Endothelial cell of umbilical vein (primary cell): Measurements from ENCODE around the gene AP3M1. TPM values are rescaled to one million over a fixed set of nuclear protein-coding genes. Genes with fewer than 3 reads are reported as not detected.

Source experiments
- BruUV-seq: library from RNA; stranded (reverse); fragments of 400-500 nt; replicated peaks from 2 replicates; lab custom pipeline; 2021; lab: Mats Ljungman, UMichigan
- CTCF ChIA-PET: fragments of 300-600, 350-600 bp; sonication (Branson Sonifier 250); formaldehyde crosslinking; loops from one replicate; lab custom pipeline; 2021; ENCODE audit warnings: antibody characterized with exemption, inconsistent platforms; lab: Charles Lee
- POLR2A ChIA-PET: fragments of 300-600, 350-600 bp; sonication (Branson Sonifier 250); formaldehyde crosslinking; loops from one replicate; lab custom pipeline; 2021; ENCODE audit warnings: antibody characterized with exemption, inconsistent platforms; lab: Charles Lee
- DNase-seq: peaks from one replicate; pipeline ENCODE4 v3.0.0-alpha.2; 2011; ENCODE audit warnings: low read depth, low spot score
- FAIRE-seq: peaks from 2 replicates; lab custom pipeline; 2011; peaks lifted over from hg19 to GRCh38; lab: Jason Lieb, UNC
- H2AFZ ChIP-seq: 2 replicates; pipeline ENCODE4 v1.6.0; 2012; ENCODE audit warnings: low read depth, low read length, control low read depth, inconsistent platforms
- H3K27ac ChIP-seq: 2 replicates; pipeline ENCODE4 v1.5.1; 2011; ENCODE audit warnings: low read depth, mild to moderate bottlenecking, control low read depth, low read length, moderate library complexity; ENCODE audit not compliant: insufficient read depth
- H3K27me3 ChIP-seq, 2 experiments: 2 replicates each; pipeline versions ENCODE4 v1.6.0 to v1.6.1; 2011; ENCODE audit warnings: low read length in 2 of 2, mixed read lengths in 1 of 2; ENCODE audit not compliant: control insufficient read depth in 2 of 2, insufficient read depth in 2 of 2
- H3K36me3 ChIP-seq, 2 experiments: 2 replicates in 1 of 2; 3 replicates in 1 of 2; pipeline ENCODE4 v1.5.1; 2011; ENCODE audit warnings: low read length in 2 of 2, mild to moderate bottlenecking in 1 of 2, moderate library complexity in 1 of 2; ENCODE audit not compliant: control insufficient read depth in 2 of 2, insufficient read depth in 2 of 2; ENCODE audit errors: extremely low read depth in 1 of 2
- H3K4me1 ChIP-seq: 3 replicates; pipeline ENCODE4 v1.5.1; 2011; ENCODE audit warnings: mild to moderate bottlenecking, low read length; ENCODE audit not compliant: control insufficient read depth, insufficient read depth; ENCODE audit errors: extremely low read depth
- H3K4me2 ChIP-seq: 2 replicates; pipeline ENCODE4 v1.6.1; 2011; ENCODE audit warnings: low read length, control low read depth, mixed read lengths; ENCODE audit not compliant: insufficient read depth
- H3K4me3 ChIP-seq, 3 experiments: fragments of 200-600 bp in 1 of 3; sonication (generic), shearing (Covaris generic) in 1 of 3; replicated peaks in 1 of 3; 2 replicates each; pipeline ENCODE4 v1.5.1; 2011 to 2016; ENCODE audit warnings: control low read depth in 3 of 3, low read length in 3 of 3, mild to moderate bottlenecking in 2 of 3, inconsistent platforms in 1 of 3, low read depth in 1 of 3, moderate library complexity in 1 of 3; ENCODE audit not compliant: insufficient read depth in 1 of 3
- H3K79me2 ChIP-seq: 2 replicates; pipeline ENCODE4 v1.6.0; 2012; ENCODE audit warnings: low read length, inconsistent platforms; ENCODE audit not compliant: control insufficient read depth, insufficient read depth
- H3K9ac ChIP-seq: replicated peaks from 2 replicates; pipeline ENCODE3; 2011; ENCODE audit warnings: low read length, control low read depth; ENCODE audit not compliant: insufficient read depth; ENCODE audit errors: extremely low read depth
- H3K9me1 ChIP-seq: replicated peaks from 3 replicates; pipeline ENCODE4 v1.6.0; 2011; ENCODE audit warnings: mild to moderate bottlenecking, low read length; ENCODE audit not compliant: control insufficient read depth, insufficient read depth; ENCODE audit errors: extremely low read depth
- H3K9me3 ChIP-seq: replicated peaks from 2 replicates; pipeline ENCODE4 v1.5.1; 2012; ENCODE audit warnings: low read length, inconsistent platforms; ENCODE audit not compliant: control insufficient read depth, insufficient read depth
- H4K20me1 ChIP-seq: replicated peaks from 2 replicates; pipeline ENCODE3; 2011; ENCODE audit warnings: mild to moderate bottlenecking, low read length; ENCODE audit not compliant: control insufficient read depth, insufficient read depth; ENCODE audit errors: extremely low read depth
- EZH2 ChIP-seq: IDR thresholded peaks from 2 replicates; pipeline ENCODE4 v1.6.1; 2012; ENCODE audit warnings: borderline replicate concordance, low read depth, mild to moderate bottlenecking, moderate library complexity, low read length, inconsistent platforms; ENCODE audit not compliant: severe bottlenecking
- FOS ChIP-seq: IDR thresholded peaks from 2 replicates; pipeline ENCODE4 v1.6.1; 2011; ENCODE audit warnings: mild to moderate bottlenecking, low read length, moderate library complexity, borderline replicate concordance; ENCODE audit not compliant: insufficient read depth
- GATA2 ChIP-seq: IDR thresholded peaks from 2 replicates; pipeline ENCODE4 v1.7.0; 2011; ENCODE audit warnings: low read depth, mild to moderate bottlenecking, moderate library complexity, mixed read lengths, low read length; ENCODE audit not compliant: insufficient read length, insufficient read depth
- JUN ChIP-seq: IDR thresholded peaks from 2 replicates; pipeline ENCODE4 v1.6.1; 2011; ENCODE audit warnings: borderline replicate concordance, low read depth; ENCODE audit not compliant: insufficient read length, insufficient read depth
- MAX ChIP-seq: IDR thresholded peaks from 2 replicates; pipeline ENCODE4 v1.6.1; 2011; ENCODE audit not compliant: insufficient read depth, insufficient read length
- MYC ChIP-seq: IDR thresholded peaks from one replicate; pipeline ENCODE4 v1.6.1; 2011; ENCODE audit warnings: mild to moderate bottlenecking, low read depth, low read length
- POLR2A ChIP-seq: IDR thresholded peaks from 2 replicates; pipeline ENCODE4 v1.6.1; 2012; ENCODE audit warnings: low read depth, mild to moderate bottlenecking, control low read depth, low read length
- POLR2AphosphoS5 ChIP-seq: IDR thresholded peaks from 2 replicates; pipeline ENCODE4 v1.6.1; 2012; ENCODE audit warnings: low read depth, mild to moderate bottlenecking, control low read depth, low read length, moderate library complexity; ENCODE audit not compliant: insufficient read depth
- dilution Hi-C: fragments of 300-500 bp; cut with MboI; formaldehyde crosslinking; loops from one replicate; pipeline ENCODE4 v1.15.0; 2019; ENCODE audit warnings: low sequenced_read_pairs; ENCODE audit not compliant: extremely low pct_ligation_motif_present
- intact Hi-C: fragments of 100-400 bp; cut with micrococcal nuclease; formaldehyde crosslinking; loops from one replicate; pipeline ENCODE4 v1.10.0; 2022
- polyA plus RNA-seq, 4 experiments: library from polyadenylated mRNA; depleted of rRNA in 3 of 4; stranded (reverse) in 3 of 4; unstranded in 1 of 4; fragments of >200 nt; gene quantifications; 2 replicates each; pipeline versions ENCODE4 v1.2.1 to v1.2.3, GENCODE V29; 2011 to 2012; ENCODE audit warnings: missing spikeins in 1 of 4
- total RNA-seq: library from RNA; stranded (reverse); gene quantifications from 2 replicates; pipeline ENCODE4 v1.2.3, GENCODE V29; 2021
- TF ChIP-seq, protein P1 (sequence below), 2 donors: IDR thresholded peaks; 1 replicate in 1 of 2; 2 replicates in 1 of 2; pipeline ENCODE4 v1.5.1; 2011; ENCODE audit warnings: low read length in 2 of 2, mild to moderate bottlenecking in 2 of 2, moderate library complexity in 2 of 2, control low read depth in 1 of 2, inconsistent platforms in 1 of 2, low read depth in 1 of 2; ENCODE audit not compliant: insufficient read depth in 1 of 2; ENCODE audit errors: extremely low read depth in 1 of 2

AP3M1 gene
- total and polyA plus RNA-seq, 2 donors (not counting 3 experiments of a cell fraction or from before 2014, with no cell fraction given) = 34.0 to 58.8 TPM

- dilution Hi-C loops (no loop called here), intact Hi-C loops (no loop called here)
- Histone ChIP-seq H3K9me3 (no peaks in the 10 kb centered on the region), H3K9me1 (no peaks in the 10 kb centered on the region), H3K4me3 (no peak overlapping the region), H3K27me3 (no peaks in the 10 kb centered on the region), H3K27ac (no peak overlapping the region), H3K79me2 (peaks cover 31% of the 10 kb centered on the region), H3K9ac (no peak overlapping the region), H4K20me1 (no peaks in the 10 kb centered on the region), H3K36me3 (peaks cover 13 to 19% of the 10 kb centered on the region in 2 experiments), H2AFZ (no peak overlapping the region), H3K4me2 (no peak overlapping the region), H3K4me1 (peaks cover 8% of the 10 kb centered on the region)
- no peak for TF ChIP-seq GATA2
- TF ChIP-seq, protein P1, sequence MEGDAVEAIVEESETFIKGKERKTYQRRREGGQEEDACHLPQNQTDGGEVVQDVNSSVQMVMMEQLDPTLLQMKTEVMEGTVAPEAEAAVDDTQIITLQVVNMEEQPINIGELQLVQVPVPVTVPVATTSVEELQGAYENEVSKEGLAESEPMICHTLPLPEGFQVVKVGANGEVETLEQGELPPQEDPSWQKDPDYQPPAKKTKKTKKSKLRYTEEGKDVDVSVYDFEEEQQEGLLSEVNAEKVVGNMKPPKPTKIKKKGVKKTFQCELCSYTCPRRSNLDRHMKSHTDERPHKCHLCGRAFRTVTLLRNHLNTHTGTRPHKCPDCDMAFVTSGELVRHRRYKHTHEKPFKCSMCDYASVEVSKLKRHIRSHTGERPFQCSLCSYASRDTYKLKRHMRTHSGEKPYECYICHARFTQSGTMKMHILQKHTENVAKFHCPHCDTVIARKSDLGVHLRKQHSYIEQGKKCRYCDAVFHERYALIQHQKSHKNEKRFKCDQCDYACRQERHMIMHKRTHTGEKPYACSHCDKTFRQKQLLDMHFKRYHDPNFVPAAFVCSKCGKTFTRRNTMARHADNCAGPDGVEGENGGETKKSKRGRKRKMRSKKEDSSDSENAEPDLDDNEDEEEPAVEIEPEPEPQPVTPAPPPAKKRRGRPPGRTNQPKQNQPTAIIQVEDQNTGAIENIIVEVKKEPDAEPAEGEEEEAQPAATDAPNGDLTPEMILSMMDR (IDR thresholded peaks at IDR 0.05; ENCODE audit: extremely low read depth in 1 of 2, insufficient read depth in 1 of 2, low read depth in 1 of 2, low read length in 2 of 2) = no peak
- TF ChIP-seq MAX = no peak
- no peak for TF ChIP-seq FOS
- no peak for TF ChIP-seq MYC
- TF ChIP-seq POLR2A = no peak
- no peak for TF ChIP-seq JUN
- TF ChIP-seq POLR2AphosphoS5 = no peak
- TF ChIP-seq EZH2 = no peak
- no peak for FAIRE-seq
- DNase-seq = no peak
- ChIA-PET POLR2A (interaction anchor here (0.6 kb wide), 1 partner anchor 9 kb away, joined by 5 read pairs; no protein-coding TSS in a partner anchor), CTCF (interaction anchor here (1.3 to 2.8 kb wide), 3 partner anchors 10 to 96 kb away, joined by 3 to 16 read pairs (median 3); no protein-coding TSS in a partner anchor)
- no TSS peak for BruUV-seq
These were observed 12.6 kb downstream of the AP3M1 start for GRCh38 chr10:74137992-74138391.
